IPS-18a (cell line): ENCODE results near the gene ZC3H18.

Source experiments
- H3K27ac ChIP-seq: one replicate; pipeline ENCODE4 v1.5.1; 2013; ENCODE audit warnings: low read length
- H3K27me3 ChIP-seq: one replicate; pipeline ENCODE4 v1.6.1; 2013; ENCODE audit warnings: mild to moderate bottlenecking, low read length; ENCODE audit not compliant: control insufficient read depth, insufficient read depth
- H3K36me3 ChIP-seq: one replicate; pipeline ENCODE4 v1.6.1; 2013; ENCODE audit warnings: low read depth, low read length; ENCODE audit not compliant: control insufficient read depth
- H3K4me1 ChIP-seq: one replicate; pipeline ENCODE4 v1.6.1; 2013; ENCODE audit warnings: low read depth, low read length; ENCODE audit not compliant: control insufficient read depth
- H3K4me3 ChIP-seq: one replicate; pipeline ENCODE4 v1.5.1; 2013; ENCODE audit warnings: low read length
- H3K9ac ChIP-seq: one replicate; pipeline ENCODE4 v1.6.1; 2013; ENCODE audit warnings: mild to moderate bottlenecking, low read length, moderate library complexity
- H3K9me3 ChIP-seq: one replicate; pipeline ENCODE4 v1.6.1; 2013; ENCODE audit warnings: low read depth, low read length; ENCODE audit not compliant: control insufficient read depth

Gene ZC3H18

DNA sequence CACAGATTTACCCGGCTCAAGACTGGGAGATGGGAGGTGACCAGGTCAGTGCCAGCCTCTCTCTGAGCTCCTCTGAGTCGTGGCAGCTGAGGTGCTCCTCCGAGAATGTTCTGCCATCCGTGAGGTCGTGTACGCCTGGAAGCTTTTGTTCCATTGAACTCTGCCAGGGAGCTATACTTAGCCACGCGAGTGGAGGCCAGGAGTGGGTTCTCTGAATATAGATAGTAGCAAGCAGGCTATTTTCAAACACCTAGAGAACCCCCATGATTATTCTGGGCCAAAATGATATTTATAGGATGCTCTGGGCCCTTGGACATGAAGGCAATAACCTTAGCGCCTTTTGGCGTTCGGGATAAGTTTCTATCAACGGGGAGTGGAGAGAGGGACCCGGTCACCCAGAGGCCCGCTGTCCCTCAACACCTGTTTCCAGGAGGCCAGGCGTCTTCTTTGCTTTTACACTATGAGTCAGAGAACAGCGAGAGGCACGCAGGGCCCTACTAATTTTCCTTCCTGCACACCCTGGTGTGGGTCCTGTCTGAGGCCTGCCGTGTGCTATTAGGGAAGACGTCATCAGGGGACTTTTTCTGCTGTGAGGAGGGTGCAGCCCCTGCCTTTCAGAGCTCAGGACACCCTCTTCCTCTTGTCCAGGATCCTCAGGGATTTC, 103.6 kb downstream of the ZC3H18 start:
- Histone ChIP-seq H3K36me3 (no peaks in the 10 kb centered on the region), H3K27ac (no peak overlapping the region), H3K4me1 (no peaks in the 10 kb centered on the region), H3K27me3 (no peaks in the 10 kb centered on the region), H3K9me3 (no peaks in the 10 kb centered on the region), H3K4me3 (no peak overlapping the region), H3K9ac (no peak overlapping the region)

DNA sequence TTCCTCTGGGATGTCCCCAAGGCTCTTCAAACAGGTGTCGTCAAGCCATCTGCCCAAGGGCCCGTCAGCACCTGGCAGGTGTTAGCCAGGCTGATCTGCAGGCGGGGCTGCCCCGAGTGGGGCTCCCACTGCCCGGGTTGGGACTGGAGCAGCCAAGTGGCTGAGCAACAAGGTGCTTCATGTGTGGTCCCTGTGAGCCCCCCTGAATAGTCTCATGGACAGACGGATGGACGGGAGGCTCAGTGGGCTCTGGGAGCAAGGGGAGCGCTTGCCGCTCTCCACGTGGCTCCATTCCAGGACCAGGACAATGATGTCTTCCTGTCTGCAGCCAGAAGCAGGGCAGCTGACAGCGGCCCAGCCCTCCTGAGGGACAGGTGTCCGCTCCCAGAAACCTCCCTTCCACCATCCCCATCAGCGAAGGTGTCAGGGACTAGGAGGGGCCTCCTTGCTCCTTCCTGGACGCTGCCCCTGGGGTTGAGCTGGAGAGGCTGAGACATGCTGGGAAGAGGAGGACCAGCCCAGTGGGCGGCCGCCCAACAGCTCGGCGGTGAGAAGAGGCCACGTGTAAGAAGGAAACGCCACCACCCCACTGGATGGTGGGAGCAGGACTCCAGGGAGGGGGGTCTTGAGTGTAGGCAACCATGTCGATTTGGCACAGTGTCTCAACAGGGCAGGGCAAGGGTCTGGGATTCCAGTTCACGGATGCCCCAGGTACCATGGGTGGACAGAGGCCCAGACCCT, 106.5 kb downstream of the ZC3H18 start:
- no peak overlapping the region for H3K9ac ChIP-seq
- no peaks in the 10 kb centered on the region for H3K36me3 ChIP-seq
- no peaks in the 10 kb centered on the region for H3K9me3 ChIP-seq
- H3K27ac ChIP-seq: no peak overlapping the region
- H3K4me3 ChIP-seq: no peak overlapping the region
- no peaks in the 10 kb centered on the region for H3K4me1 ChIP-seq
- H3K27me3 ChIP-seq: no peaks in the 10 kb centered on the region

GRCh38 chr16:88677721-88678120, 107.5 kb downstream of the ZC3H18 start:
- Histone ChIP-seq H3K27me3 (no peaks in the 10 kb centered on the region), H3K27ac (no peak overlapping the region), H3K9ac (no peak overlapping the region), H3K36me3 (no peaks in the 10 kb centered on the region), H3K4me3 (no peak overlapping the region), H3K9me3 (no peaks in the 10 kb centered on the region), H3K4me1 (no peaks in the 10 kb centered on the region)

GRCh38 chr16:88678224-88678979, 108.2 kb downstream of the ZC3H18 start:
- Histone ChIP-seq H3K27me3 (no peaks in the 10 kb centered on the region), H3K27ac (no peak overlapping the region), H3K4me1 (no peaks in the 10 kb centered on the region), H3K9me3 (no peaks in the 10 kb centered on the region), H3K36me3 (no peaks in the 10 kb centered on the region), H3K4me3 (no peak overlapping the region), H3K9ac (no peak overlapping the region)

DNA sequence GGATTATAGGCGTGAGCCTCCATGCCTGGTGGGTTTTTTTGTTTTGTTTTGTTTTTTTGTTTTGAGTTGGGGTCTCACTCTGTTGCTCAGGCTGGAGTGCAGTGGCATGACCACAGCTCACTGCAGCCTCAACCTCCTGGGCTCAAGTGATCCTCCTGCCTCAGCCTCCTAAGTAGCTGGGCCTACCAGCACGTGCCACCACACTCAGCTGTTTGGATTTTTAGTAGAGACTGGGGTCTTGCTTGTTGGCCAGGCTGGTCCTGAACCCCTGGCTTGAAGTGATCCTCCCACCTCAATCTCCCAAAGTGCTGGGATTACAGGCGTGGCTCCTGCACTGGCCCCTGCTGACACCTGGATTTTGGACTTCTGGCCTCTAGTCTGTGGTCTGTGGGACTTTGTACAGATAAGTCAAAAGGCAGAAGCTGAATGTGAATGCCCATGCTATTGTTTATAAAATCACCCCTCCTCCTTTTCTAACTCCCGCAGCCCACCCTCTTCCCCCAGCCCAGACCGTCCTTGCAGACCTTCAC, 110.4 kb downstream of the ZC3H18 start:
- no peak overlapping the region for H3K27ac ChIP-seq
- peaks cover 11% of the 10 kb centered on the region for H3K27me3 ChIP-seq
- H3K9me3 ChIP-seq: no peaks in the 10 kb centered on the region
- H3K36me3 ChIP-seq: no peaks in the 10 kb centered on the region
- no peak overlapping the region for H3K4me3 ChIP-seq
- no peak overlapping the region for H3K9ac ChIP-seq
- H3K4me1 ChIP-seq: peaks cover 5% of the 10 kb centered on the region

DNA sequence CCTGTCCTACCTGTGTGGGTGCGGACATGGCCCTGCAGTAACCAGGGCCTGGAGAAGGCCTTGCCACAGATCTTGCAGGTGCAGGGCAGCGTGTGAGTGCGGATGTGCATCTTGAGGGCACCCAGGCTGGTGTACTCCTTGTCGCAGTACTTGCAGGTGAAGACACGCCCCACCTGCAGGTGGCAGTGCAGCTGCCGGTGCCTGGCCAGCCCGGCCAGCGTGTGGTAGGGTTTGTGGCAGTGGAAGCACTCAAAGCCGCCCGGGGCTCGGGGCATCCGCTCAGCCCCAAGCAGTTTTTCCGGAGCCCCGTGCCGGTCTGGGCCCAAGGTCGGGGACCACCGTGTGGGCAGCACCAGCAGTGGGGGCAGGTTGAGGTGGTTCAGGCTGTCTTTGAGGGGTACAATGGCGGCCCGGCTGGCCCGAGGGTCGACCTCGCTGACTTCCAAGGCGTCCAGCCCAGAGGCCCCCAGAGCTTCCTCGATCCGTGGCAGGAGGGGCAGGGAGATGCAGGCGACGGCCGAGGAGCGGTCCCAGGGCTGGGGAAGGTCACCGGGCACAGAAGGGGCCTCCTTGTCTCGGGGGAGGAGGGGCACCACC, 111.0 kb downstream of the ZC3H18 start:
- no peak overlapping the region for H3K27ac ChIP-seq
- H3K4me3 ChIP-seq: no peak overlapping the region
- peaks cover 16% of the 10 kb centered on the region for H3K27me3 ChIP-seq
- H3K9me3 ChIP-seq: no peaks in the 10 kb centered on the region
- H3K4me1 ChIP-seq: peaks cover 5% of the 10 kb centered on the region
- H3K9ac ChIP-seq: no peak overlapping the region
- no peaks in the 10 kb centered on the region for H3K36me3 ChIP-seq
